Measurements from ENCODE around the gene CD2AP.
"Not testable (repeated sequence)": the region's sequence is repeated elsewhere in the genome, so short reads cannot be mapped to it uniquely, and the experiment has no call there.

Gene CD2AP

DNA sequence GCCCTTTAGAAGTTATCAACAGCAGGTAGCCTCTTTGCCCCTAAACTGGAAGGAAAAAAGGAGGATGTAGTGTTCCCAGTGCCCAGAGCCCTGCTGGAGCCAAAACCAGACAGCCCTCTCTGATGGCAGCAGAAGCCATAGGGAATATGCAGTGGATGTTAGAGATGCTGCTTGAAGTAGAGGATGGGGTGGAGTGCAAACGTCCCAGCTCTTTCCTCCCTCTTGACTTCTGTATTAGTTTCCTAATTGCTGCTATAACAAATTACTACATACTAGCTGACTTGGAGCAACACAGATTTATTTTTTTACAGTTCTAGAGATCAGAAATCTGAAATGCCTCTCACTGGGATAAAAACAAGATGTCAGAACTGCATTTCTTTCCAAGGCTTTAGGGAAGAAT is 12.5 kb upstream of the CD2AP start:
- no peak for DNase-seq

DNA sequence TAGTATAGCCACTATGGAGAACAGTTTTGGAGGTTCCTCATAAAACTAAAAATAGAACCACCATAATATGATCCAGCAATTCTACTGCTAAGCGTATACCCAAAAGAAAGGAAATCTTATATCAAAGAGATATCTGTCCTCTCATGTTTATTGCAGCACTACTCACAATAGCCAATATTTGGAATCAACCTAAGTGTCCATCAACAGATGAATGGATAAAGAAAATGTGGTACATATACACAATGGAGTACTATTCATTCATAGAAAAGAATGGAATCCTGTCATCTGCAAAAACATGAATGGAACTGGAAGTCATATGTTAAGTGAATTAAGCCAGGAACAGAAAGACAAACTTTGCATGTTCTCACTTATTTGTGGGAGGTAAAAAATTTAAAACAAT is 5.7 kb upstream of the CD2AP start:
- no peak for DNase-seq

DNA sequence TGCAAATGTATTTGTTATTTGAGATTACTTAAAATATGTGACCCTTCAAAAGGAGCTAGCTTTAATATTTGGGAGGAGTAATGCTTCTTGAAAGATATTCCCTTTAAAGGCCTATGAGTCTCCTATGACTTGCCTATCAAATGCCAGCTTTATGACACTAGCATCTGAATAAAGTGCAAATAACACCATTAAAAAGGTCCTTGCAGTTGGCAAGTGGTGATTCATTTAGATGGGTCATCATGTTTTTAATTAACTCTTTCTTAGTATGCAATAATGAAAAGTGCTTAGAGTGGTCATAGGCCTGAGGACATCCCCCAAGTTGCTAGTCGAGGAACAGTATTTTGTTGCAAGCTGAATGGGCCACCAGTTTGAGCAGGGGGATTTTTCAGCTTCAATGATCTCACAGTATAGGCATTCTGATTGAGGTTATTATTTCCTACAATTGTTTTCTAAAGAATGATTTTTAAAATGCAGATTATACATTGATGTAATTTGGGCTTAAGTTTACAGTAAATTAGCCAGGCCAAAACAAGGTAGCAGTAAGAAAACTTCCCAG is 3.7 kb upstream of the CD2AP start:
- DNase-seq = no peak

DNA sequence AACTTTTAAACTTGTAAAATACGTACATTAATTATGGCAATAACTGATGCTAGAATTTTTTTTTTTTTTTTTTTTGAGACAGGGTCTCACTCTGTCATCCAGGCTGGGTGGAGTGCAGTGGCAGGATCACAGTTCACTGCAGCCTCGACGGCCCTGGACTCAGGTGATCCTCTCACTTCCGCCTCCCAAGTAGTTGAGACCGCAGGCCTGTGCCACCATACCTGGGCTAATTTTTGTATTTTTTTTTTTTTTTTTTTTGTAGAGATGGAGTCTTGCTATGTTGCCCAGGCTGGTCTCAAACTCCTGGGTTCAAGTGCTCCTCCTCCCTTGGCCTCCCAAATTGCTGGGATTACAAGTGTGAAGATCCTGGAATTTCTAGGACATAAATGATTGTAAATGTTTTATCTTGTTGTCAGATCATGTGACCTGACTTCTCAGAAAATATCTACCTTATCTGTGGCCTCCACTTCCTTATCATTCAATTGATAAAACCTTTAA is 2.2 kb upstream of the CD2AP start:
- no peak for DNase-seq

DNA sequence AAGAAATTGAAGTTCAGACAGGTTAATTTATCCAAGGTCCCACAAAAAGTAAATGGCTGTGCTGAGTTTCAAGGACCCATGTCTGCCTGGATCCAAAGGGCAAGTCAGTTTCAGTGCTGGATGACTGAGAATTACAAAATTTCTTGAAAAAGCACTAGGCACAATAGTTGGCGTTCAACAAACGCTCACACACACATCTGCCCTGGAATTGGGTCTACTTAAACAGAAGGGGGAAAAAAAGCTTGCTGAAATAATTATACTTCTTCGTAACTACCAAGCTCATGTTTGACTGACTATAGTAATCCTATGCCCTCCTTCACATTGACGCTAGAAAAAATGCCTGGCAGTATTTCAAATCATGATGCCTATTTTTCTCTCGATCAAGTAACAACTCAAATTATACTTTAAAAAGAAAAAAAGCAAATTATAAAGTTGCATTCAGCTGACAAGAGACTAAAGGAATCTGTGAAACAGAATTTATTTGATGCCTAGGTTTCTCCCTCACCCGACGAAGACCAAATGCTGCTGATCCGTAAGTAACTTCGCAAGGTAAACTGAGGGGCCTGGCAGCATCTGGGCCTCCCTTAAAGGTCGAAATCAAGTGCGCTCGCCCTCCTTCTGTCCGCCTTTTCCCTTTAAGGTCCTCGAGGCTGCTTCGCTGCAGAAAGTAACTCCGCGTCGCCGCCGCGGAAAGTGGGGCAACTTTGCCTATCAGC is 650 bp upstream of the CD2AP start:
- DNase-seq = no peak

DNA sequence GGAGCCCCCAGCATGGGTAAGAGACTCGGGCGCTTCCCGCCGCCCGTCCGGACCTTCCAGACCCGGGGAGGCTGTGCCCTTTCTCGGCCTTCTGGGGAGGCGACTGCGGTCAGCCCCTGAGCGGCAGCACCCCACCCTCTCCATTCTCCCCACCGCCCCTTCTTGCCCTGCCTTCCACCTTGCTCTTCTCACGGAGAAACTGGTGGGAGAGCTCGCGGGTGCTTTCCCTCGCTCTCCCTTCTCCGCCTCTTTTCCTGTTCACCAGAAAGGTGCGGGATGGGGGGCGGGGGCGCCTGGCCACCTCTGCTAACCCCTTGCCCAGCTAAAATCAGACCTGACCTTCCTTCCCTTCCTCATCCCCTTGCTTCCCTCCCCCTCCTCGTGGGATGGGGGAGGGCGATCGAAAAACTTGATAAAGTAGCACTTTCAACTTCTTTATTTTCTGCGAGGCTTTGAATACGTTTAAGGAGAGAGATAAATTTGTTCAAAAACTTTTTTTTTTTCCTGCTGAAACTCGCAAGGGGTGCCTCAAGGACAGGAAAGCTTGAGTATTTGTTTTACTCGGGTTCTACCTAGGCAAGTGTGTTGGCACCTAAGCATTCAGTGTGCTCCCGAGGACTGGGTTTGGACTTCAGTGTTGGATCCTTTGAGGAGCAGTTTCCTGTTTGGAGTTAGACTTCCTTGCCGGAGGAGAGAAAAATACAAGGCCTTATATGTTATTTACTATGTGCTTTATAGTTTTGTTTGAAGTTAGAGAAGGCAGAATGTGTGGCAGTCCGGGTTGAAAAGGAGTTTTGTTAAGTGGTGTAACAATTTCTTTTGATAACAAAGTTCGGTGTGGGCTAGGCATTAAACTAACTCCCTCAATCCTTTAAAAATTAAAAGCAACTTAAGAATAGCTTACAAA is 897 bp downstream of the CD2AP start:
- peak in 1 of 2 experiments; percentile 58 for DNase-seq

DNA sequence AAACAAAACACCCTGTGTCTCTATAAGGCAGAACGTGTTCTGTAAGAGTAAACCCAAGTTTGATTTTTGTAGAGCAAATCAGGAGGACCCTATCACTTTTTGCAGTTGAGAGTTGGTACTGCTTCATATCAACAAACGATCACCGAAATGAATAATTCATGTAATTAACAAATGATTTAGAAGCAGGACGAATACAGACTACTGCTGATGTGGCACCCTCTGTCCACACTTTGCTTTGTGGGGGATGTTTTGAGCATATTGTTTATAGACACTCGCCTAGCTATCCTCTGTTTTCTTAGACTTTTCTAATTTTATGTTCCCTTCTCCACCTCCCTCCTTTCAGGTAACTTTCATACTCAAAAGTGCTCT is 1.5 kb downstream of the CD2AP start:
- no peak for DNase-seq

DNA sequence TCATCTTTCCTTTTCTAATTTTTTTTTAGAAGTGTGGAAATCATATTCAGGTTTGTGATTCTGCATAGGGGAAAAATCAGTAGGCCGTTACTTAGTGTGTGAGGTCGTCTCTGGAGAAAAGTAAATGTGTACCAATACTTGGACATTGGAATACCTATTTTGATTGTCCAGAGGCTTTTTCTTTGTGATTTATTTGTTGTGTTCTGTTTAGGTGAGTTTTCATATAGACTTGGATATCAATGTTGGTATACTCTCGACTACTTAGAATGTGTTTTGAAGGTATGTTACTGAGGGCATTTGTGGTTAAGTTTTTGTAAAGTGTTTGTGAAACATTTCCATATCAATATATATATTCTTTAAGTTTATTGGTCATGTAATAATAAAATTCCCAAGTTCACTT is 2.3 kb downstream of the CD2AP start:
- no peak for DNase-seq

DNA sequence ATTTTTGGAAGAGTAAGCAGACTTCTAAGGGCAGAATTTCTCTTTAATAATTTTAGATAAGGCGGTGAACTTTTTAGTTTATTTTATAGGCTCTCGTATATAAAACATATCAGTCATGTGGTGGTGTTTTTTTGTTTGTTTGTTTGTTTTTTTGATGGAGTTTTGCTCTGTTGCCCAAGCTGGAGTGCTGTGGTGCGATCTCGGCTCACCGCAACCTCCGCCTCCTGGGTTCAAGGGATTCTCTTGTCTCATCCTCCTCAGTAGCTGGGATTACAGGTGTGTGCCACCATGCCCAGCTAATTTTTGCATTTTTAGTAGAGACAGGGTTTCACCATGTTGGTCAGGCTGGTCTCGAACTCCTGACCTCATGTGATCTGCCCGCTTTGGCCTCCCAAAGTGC is 3.6 kb downstream of the CD2AP start:
- DNase-seq = not testable (repeated sequence)

DNA sequence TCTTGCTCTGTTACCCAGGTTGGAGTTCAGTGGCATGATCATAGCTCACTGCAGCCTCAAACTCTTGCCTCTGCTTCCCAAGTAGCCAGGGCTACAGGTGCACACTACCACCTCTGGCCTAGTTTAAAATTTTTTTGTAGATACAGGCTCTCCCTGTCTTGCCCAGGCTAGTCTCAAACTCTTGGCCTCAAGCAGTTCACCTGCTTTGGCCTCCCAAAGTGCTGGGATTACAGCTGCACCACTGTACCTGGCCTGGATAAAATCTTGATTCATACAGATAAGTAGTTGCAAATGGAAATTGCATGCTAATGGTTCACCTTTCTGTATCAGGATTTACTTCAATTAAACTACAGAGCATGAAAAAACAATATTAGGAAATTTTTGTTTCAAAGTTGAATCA is 4.2 kb downstream of the CD2AP start:
- DNase-seq = no peak

DNA sequence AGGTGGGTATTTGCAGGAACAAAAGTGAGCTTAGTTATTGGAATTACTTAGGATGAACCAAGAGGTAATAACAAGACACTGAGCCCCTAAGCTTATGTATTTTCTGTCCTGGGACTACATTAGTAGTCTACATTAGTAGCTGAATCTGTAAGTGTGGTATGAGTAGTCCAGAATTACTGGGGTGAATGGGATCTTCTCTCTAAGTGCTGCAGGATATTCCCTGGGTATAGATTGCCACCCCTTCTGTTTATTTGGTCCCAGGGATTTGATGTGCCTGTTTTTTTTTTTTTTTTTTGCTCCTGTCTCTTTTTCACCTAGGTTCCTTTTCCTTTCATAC is 5.9 kb downstream of the CD2AP start:
- DNase-seq = no peak

DNA sequence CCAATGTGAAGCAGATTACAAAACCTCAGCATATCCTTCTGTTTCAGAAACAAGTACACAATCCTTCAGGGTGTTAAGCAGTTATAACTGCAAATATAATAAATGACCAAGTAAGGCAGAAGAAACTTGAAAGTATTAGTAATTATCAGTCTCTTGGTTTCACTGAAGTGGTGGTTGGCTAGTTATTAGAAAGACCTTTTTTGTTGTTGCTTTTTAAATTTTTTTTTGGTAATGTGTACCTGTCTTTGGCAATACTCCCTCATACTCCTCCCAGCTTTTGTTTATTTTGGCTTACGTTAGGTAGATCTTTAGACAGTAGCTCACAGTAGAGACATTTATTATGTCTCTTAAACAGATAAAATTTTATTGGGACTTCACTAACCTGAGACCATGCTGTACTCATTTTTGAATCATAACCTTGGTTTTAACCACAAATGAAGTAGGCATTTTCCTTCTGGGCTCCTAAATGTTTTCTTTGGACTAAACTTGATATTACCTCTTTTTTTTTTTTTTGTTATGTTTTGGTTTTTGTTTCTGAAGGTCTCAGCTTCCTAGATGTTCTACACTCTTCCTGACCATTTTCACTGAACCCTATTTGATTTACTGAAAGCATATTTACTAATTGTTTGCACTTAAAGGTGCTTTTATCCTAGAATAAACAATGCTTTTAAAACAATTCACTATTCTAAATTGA is 6.4 kb downstream of the CD2AP start:
- DNase-seq = no peak

DNA sequence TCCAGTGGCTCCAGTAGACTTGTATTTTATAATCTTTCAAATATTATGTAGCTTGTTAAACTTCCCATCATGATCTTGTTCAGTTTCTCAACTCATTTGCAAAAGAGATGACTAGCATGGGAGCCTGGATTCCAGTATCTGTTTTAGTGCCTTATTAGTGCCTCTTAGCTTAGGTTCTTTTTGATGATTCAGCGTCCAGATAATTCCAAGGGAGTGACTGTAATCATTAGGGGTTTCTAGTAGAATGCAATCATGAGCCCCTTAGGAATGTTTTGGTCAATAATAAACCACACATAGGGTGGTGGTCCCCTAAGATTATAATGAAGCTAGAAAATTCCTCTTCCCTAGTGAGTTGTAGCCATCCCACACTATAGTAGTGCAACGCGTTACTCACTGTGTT is 7.0 kb downstream of the CD2AP start:
- peak in 1 of 2 experiments; percentile 19 for DNase-seq

DNA sequence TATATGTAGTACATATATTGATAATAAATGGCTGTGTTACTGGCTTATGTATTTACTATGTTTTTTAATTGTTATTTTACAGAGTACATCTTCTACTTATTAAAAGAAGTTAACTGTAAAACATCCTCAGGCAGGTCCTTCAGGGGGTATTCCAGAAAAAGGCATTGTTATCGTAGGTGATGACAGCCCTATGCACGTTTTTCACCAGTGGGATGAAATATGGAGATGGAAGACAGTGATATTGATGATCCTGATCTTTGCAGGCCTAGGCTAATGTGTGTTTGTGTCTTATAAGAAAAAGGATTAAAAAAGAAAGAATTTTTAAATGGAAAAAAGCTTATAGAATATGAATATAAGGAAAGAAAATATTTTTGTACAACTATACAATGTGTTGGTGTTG is 7.5 kb downstream of the CD2AP start:
- DNase-seq = no peak

DNA sequence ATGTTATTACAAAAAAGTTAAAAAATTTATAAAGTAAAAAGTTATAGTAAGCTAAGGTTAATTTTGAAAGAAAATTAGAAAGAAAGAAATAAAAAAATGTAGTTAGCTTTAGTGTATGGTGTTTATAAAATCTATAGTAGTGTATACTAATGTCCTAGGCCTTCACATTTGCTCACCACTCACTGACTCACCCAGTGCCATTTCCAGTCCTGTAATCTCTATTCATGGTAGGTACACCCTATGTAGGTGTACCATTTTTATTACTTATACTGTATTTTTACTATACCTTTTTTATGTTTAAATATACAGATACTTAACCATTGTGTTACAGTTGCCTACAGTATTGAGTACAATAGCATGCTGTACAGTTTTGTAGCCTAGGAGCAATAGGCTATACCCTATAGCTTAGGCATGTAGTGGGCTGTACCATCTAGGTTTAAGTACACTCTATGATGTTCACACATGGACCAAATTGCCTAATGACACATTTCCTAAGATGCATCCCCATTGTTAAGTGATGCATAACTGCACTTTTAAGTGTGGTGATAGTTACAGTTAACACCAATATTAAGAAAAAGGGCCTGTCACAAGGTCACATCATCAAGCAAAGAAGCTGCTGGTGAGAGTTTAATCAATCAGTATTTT is 8.0 kb downstream of the CD2AP start:
- no peak for DNase-seq

DNA sequence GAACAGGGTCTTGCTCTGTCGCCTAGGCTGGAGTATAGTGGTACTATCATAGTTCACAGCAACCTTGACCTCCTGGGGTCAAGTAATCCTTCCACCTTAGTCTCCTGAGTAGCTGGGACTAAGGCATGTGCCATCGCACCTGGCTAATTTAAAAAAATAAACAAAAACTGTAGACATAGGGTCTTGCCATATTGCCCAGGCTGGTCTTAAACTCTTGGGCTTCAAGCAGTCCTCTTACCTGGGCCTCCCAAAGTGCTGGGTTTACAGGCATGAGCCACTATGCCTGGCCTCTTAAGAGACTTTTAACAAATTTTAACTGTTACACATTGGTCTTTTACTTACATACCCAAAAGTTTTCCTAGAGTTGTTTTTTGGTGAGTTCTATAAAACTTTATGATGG is 12.4 kb downstream of the CD2AP start:
- no peak for DNase-seq

DNA sequence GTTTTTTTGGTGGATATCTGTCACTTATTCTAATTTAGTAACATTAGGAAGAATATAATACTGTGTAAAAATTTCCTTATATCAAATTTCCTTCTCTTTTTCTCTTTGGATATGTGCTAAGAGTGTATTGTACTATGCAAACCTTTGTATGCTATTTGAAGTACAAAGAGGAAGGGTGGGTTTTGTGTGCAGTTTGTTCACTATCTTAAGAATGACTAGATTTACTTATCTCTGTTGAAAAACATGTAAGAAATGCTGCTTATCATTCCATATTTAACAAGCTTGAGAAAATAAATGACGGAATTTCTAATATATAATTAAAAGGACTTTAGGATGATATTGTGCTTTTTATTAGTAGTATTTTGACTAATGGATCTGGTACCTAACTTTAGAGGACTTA is 13.1 kb downstream of the CD2AP start:
- DNase-seq = no peak

DNA sequence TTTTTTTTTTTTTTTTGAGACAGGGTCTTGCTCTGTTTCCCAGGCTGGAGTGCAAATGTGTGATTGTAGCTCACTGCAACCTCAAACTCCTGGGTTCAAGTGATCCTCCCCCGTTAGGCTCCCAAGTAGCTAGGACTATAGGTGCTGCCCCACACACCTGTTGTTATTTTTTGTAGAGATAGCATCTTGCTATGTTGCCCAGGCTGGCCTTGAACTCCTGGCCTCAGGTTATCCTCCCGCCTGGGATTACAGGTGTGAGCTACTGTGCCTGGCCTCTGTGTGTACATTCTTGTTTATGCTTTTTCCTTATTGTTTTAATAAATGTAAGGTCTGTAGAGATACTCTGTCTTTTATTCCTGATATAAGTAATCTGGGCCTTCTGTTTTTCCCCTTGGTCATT is 14.8 kb downstream of the CD2AP start:
- DNase-seq = no peak

DNA sequence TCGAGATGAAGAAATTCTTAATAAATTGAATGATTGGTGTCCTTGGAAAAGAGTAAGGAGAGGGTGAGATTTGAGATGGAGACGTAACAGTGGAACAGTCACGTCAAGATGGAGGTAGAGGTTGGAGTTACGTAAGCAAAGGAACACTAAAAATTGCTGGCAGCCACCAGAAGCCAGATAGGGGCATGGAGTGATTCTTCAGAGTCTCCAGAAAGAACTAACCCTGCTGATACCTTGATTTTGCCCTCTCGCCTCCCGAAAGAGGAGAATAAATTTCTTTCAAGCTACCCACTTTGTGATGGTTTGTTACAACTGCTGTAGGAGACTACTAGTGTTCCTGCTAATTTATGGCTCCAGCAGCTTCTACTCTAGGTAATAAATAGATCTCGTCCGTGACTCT is 17.6 kb downstream of the CD2AP start:
- DNase-seq = no peak

DNA sequence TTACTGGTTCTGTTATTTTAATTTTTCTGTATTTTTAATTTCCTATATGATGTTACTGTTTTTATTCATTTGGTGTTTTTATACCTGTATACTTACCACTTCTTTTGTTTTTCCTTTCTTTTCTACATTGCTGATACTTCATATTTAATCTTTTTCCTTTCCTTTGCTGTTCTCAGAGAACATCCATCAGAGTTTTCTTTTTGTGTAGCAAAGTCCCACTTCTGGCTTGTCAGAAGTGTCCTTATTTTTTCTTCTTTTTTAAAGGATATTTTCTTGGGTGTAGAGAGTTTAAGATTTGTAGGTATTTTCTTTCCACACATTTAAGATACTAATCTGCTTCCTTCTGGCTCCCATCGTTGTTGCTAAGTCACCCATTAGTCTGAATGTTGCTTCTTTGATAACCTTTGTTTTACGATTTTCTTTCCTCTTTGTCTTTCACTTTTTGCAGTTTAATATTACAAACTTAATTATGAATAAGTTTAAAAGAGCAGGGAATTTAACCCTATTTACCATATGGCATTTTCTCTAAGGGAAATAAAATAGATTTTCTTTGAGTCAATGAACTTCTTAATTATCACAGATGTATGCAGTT is 18.5 kb downstream of the CD2AP start:
- DNase-seq = no peak

DNA sequence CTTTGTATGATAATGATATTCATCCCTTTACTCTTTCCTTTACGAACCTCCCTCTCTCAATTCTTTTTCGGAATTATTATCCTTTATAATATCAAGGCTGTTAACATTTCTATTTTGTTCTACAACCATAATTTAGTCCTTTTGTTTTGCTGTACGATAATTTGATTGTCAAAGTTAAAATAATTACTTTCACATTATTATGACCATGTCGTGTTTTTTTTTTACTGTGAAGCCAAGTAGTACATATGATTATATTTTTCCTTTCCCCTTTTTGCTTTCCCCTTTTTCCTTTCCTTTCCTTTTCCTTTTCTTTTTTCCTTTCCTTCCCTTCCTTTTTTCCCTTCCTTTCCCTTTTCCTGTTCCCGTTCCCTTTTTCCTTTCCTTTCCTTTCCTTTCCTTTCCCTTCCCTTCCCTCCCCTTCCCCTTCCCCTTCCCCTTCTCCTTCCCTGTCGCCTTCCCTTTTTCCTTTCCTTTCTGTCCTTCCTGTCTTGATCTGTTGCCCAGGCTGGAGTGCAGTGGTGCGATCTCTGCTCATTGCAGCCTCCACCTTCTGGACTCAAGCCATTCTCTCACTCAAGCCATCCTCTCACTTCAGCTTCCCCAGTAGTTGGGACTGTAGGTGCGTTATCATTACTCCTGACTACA is 19.5 kb downstream of the CD2AP start:
- DNase-seq = no peak

DNA sequence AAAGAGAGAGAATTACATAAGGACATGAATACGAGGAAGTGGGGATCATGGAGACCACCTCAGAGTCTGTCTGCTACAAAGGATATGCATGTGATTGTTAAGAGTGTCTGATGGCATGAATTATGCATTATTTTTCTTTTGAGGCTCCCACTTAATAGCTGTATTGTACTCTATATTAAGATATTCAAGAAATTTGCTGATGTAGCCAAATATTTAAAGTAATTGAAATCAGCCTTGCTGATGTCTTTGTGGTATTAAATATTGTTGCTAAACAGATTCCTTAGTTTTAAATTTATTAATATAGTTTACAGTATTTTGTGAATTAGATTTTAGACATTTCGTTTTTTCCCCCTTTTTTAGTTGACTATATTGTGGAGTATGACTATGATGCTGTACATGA is 25.3 kb downstream of the CD2AP start:
- no peak for DNase-seq

Measured in SW 1271 (cell line).